ENCODE measurements around the gene MSH4.
"Not testable (repeated sequence)": the region's sequence is repeated elsewhere in the genome, so short reads cannot be mapped to it uniquely, and the experiment has no call there.

MSH4 gene

GRCh38 chr1:75796376-75797272, at the start of gene MSH4:
Gene MSH4 (plus strand): TSS chr1:75796882. CDS start chr1:75796986, 104 bp downstream.
- no peak for DNase-seq (ENCODE audit: low read depth)

GRCh38 chr1:75757210-75757609, 39.5 kb upstream of the MSH4 start:
- DNase-seq (ENCODE audit: low read depth), result not testable (repeated sequence)

- not testable (repeated sequence) for DNase-seq (ENCODE audit: low read depth)
These were observed 38.1 kb upstream of the MSH4 start for GRCh38 chr1:75758543-75758942.

- DNase-seq (ENCODE audit: low read depth), result no peak
These were observed 32.5 kb upstream of the MSH4 start for GRCh38 chr1:75764057-75764655.

GRCh38 chr1:75765697-75766355, 30.9 kb upstream of the MSH4 start:
- DNase-seq (ENCODE audit: low read depth), result no peak

- DNase-seq (ENCODE audit: low read depth), result no peak
These were observed 28.7 kb upstream of the MSH4 start for GRCh38 chr1:75768016-75768415.

GRCh38 chr1:75770761-75771160, 25.9 kb upstream of the MSH4 start:
- no peak for DNase-seq (ENCODE audit: low read depth)

GRCh38 chr1:75771978-75772377, 24.7 kb upstream of the MSH4 start:
- DNase-seq (ENCODE audit: low read depth), result no peak

- not testable (repeated sequence) for DNase-seq (ENCODE audit: low read depth)
These were observed 18.9 kb upstream of the MSH4 start for GRCh38 chr1:75777812-75778211.

GRCh38 chr1:75778694-75779093, 18.0 kb upstream of the MSH4 start:
- DNase-seq (ENCODE audit: low read depth), result not testable (repeated sequence)

GRCh38 chr1:75780183-75780582, 16.5 kb upstream of the MSH4 start:
- DNase-seq (ENCODE audit: low read depth), result not testable (repeated sequence)

GRCh38 chr1:75783920-75784319, 12.8 kb upstream of the MSH4 start:
- DNase-seq (ENCODE audit: low read depth), result not testable (repeated sequence)

GRCh38 chr1:75785320-75785982, 11.2 kb upstream of the MSH4 start:
- DNase-seq (ENCODE audit: low read depth), result no peak

- peak; percentile 91 for DNase-seq (ENCODE audit: low read depth)
These were observed 10.5 kb upstream of the MSH4 start, which contains the start of gene RABGGTB for GRCh38 chr1:75785983-75786853. Gene RABGGTB (plus strand): TSS chr1:75786256. CDS start chr1:75786272, 16 bp downstream.

GRCh38 chr1:75786901-75787493, 9.7 kb upstream of the MSH4 start:
- no peak for DNase-seq (ENCODE audit: low read depth)

- no peak for DNase-seq (ENCODE audit: low read depth)
These were observed 9.2 kb upstream of the MSH4 start for GRCh38 chr1:75787524-75787923.

- DNase-seq (ENCODE audit: low read depth), result no peak
These were observed 6.7 kb upstream of the MSH4 start for GRCh38 chr1:75789988-75790387.

GRCh38 chr1:75791022-75791421, 5.7 kb upstream of the MSH4 start:
- DNase-seq (ENCODE audit: low read depth), result no peak

- no peak for DNase-seq (ENCODE audit: low read depth)
These were observed 4.6 kb upstream of the MSH4 start for GRCh38 chr1:75792091-75792490.

GRCh38 chr1:75794382-75794781, 2.3 kb upstream of the MSH4 start:
- no peak for DNase-seq (ENCODE audit: low read depth)

GRCh38 chr1:75795703-75796193, 934 bp upstream of the MSH4 start:
- no peak for DNase-seq (ENCODE audit: low read depth)
